Activated CD8-positive, alpha-beta T cell treated with anti-CD3 and anti-CD28 coated beads for 36 hours (primary cell): ENCODE measurements around the gene CDC42EP2. TPM values are rescaled to one million over a fixed set of nuclear protein-coding genes. Genes with fewer than 3 reads are reported as not detected.

Experiments
- ATAC-seq: fragments of 200-7000 bp; cut with Tn5 transposase; one replicate; pipeline ENCODE4 v1.10.0; 2021; ENCODE audit warnings: mild to moderate bottlenecking, moderate library complexity
- CTCF ChIA-PET: fragments of 350-600 bp; sonication (Branson Sonifier 250); formaldehyde crosslinking; loops from one replicate; lab custom pipeline; 2021; ENCODE audit warnings: antibody characterized with exemption; lab: Charles Lee
- POLR2A ChIA-PET: fragments of 350-600 bp; sonication (Branson Sonifier 250); formaldehyde crosslinking; loops from one replicate; lab custom pipeline; 2021; ENCODE audit warnings: antibody characterized with exemption; lab: Charles Lee
- DNase-seq: peaks from one replicate; pipeline ENCODE4 v3.0.0-alpha.2; 2020
- H3K27ac Mint-ChIP-seq: one replicate; pipeline ENCODE4 v1.8.0; 2021; ENCODE audit warnings: mild to moderate bottlenecking, mixed read lengths
- H3K27me3 Mint-ChIP-seq: one replicate; pipeline ENCODE4 v1.8.0; 2021; ENCODE audit warnings: mixed read lengths
- H3K36me3 Mint-ChIP-seq: one replicate; pipeline ENCODE4 v1.8.0; 2021; ENCODE audit warnings: low read depth, mixed read lengths
- H3K4me1 Mint-ChIP-seq: one replicate; pipeline ENCODE4 v1.8.0; 2021; ENCODE audit warnings: low read depth, mixed read lengths
- H3K4me3 Mint-ChIP-seq: one replicate; pipeline ENCODE4 v1.8.0; 2021; ENCODE audit warnings: mild to moderate bottlenecking, moderate library complexity, mixed read lengths
- H3K9me3 Mint-ChIP-seq: one replicate; pipeline ENCODE4 v1.8.0; 2021; ENCODE audit warnings: mixed read lengths
- CTCF ChIP-seq: fragments of 200-600 bp; IDR thresholded peaks from one replicate; pipeline ENCODE4 v1.8.0; 2022; ENCODE audit warnings: antibody characterized with exemption, mild to moderate bottlenecking
- intact Hi-C: fragments of 100-400 bp; cut with micrococcal nuclease; formaldehyde crosslinking; loops from one replicate; pipeline ENCODE4 v1.10.0; 2022
- total RNA-seq, 2 experiments: library from RNA; stranded (reverse); gene quantifications; one replicate each; pipeline ENCODE4 v1.2.3, GENCODE V29; 2021

Gene CDC42EP2
- total RNA-seq, 2 experiments from 2014 or later: 1.2 TPM; not detected in 1

GRCh38 chr11:65363770-65364169 lies 49.1 kb downstream of the CDC42EP2 start:
- Mint-ChIP-seq H3K4me1 (peaks cover 3% of the 10 kb centered on the region), H3K27me3 (no peaks in the 10 kb centered on the region), H3K27ac (no peak overlapping the region), H3K9me3 (no peaks in the 10 kb centered on the region), H3K4me3 (no peak overlapping the region), H3K36me3 (no peaks in the 10 kb centered on the region)
- ChIA-PET CTCF (no interaction called here), POLR2A (no interaction called here)
- ATAC-seq (no peak), DNase-seq (no peak)
- no peak for TF ChIP-seq CTCF
- intact Hi-C loops: no loop called here

- CTCF ChIA-PET: interaction anchor here (0.7 to 2.1 kb wide), 6 partner anchors 13 to 142 kb away, joined by 3 to 7 read pairs (median 6); no protein-coding TSS in a partner anchor
Observed at GRCh38 chr11:65366340-65366773, 51.7 kb downstream of the CDC42EP2 start.

GRCh38 chr11:65370659-65371049 lies 56.0 kb downstream of the CDC42EP2 start:
- intact Hi-C loops: no loop called here
- Mint-ChIP-seq H3K4me1 (no peaks in the 10 kb centered on the region), H3K36me3 (no peaks in the 10 kb centered on the region), H3K27me3 (no peaks in the 10 kb centered on the region), H3K9me3 (no peaks in the 10 kb centered on the region), H3K4me3 (no peak overlapping the region), H3K27ac (no peak overlapping the region)
- ChIA-PET CTCF (interaction anchor here (1.0 to 1.8 kb wide), 6 partner anchors 10 to 223 kb away, joined by 3 to 5 read pairs (median 4); no protein-coding TSS in a partner anchor), POLR2A (interaction anchor here (0.6 to 1.5 kb wide), 7 partner anchors 12 to 135 kb away, joined by 3 to 13 read pairs (median 5); partner anchors contain the start of genes MALAT1 and SLC25A45)
- ATAC-seq: no peak
- no peak for TF ChIP-seq CTCF
- DNase-seq: no peak

More at GRCh38 chr11:65366340-65366773, 51.7 kb downstream of the CDC42EP2 start:
- peaks cover 3% of the 10 kb centered on the region for H3K4me1 Mint-ChIP-seq
- H3K36me3 Mint-ChIP-seq: no peaks in the 10 kb centered on the region
- H3K9me3 Mint-ChIP-seq: no peaks in the 10 kb centered on the region
- ATAC-seq: peak; percentile 94
- H3K4me3 Mint-ChIP-seq: no peak overlapping the region
- intact Hi-C loops: no loop called here
- no peaks in the 10 kb centered on the region for H3K27me3 Mint-ChIP-seq
- POLR2A ChIA-PET: interaction anchor here (1.4 to 1.6 kb wide), 2 partner anchors 16 to 132 kb away, joined by 4 read pairs; partner anchors contain the start of genes MALAT1 and SLC25A45
- H3K27ac Mint-ChIP-seq: no peak overlapping the region
- peak; percentile 92 for TF ChIP-seq CTCF
- peak; percentile 38 for DNase-seq

Other genes starting within 250 kb of the CDC42EP2 start
- gene CDCA5, start 230.8 kb upstream of the CDC42EP2 start, total RNA-seq: 100 to 1,000 TPM; 112 TPM
- gene ZFPL1, start 230.6 kb upstream of the CDC42EP2 start, total RNA-seq: 10 to 100 TPM; 27.1 to 28.2 TPM
- gene VPS51, start 218.7 kb upstream of the CDC42EP2 start, total RNA-seq: 100 to 1,000 TPM; 103 TPM
- 10 to 100 TPM; 12.4 to 17.5 TPM for gene TM7SF2, start 203.0 kb upstream of the CDC42EP2 start, total RNA-seq
- gene ZNHIT2, start 197.2 kb upstream of the CDC42EP2 start, total RNA-seq: 10 to 100 TPM; 11.5 to 12.7 TPM
- 1,000 to 10,000 TPM; 1,112 to 1,137 TPM for gene FAU, start 192.7 kb upstream of the CDC42EP2 start, total RNA-seq
- gene MRPL49, start 192.5 kb upstream of the CDC42EP2 start, total RNA-seq: 10 to 100 TPM; 48.7 to 53.4 TPM
- 10 to 100 TPM; 20.6 to 26.8 TPM for gene SYVN1, start 180.3 kb upstream of the CDC42EP2 start, total RNA-seq
- not detected for gene SPDYC, start 144.6 kb upstream of the CDC42EP2 start, total RNA-seq
- gene CAPN1, start 132.9 kb upstream of the CDC42EP2 start, total RNA-seq: 10 to 100 TPM; 72.6 to 74.7 TPM
- 10 to 100 TPM; 55.2 to 63.8 TPM for gene POLA2, start 52.9 kb upstream of the CDC42EP2 start, total RNA-seq
- gene DPF2, start 19.0 kb downstream of the CDC42EP2 start, total RNA-seq: 10 to 100 TPM; 50.3 to 61.5 TPM
- 1 to 10 TPM in 1 of 2 experiments, under 1 TPM in 1; 0.65 to 1.4 TPM for gene TIGD3, start 39.9 kb downstream of the CDC42EP2 start, total RNA-seq
- gene SLC25A45, start 67.8 kb downstream of the CDC42EP2 start, total RNA-seq: 10 to 100 TPM; 12.8 to 14.4 TPM
- gene FRMD8, start 71.8 kb downstream of the CDC42EP2 start, total RNA-seq: 10 to 100 TPM; 26.8 to 33.3 TPM
- 100 to 1,000 TPM; 313 to 358 TPM for gene NEAT1, start 107.9 kb downstream of the CDC42EP2 start, total RNA-seq
- 1,000 to 10,000 TPM; 3,856 to 3,869 TPM for gene MALAT1, start 184.2 kb downstream of the CDC42EP2 start, total RNA-seq
- 10 to 100 TPM; 71.5 to 76.8 TPM for gene SCYL1, start 210.2 kb downstream of the CDC42EP2 start, total RNA-seq
- gene LTBP3, start 243.5 kb downstream of the CDC42EP2 start, total RNA-seq: 10 to 100 TPM; 55.4 to 56.0 TPM